Activated CD4-positive, alpha-beta T cell treated with anti-CD3 and anti-CD28 coated beads, Interleukin-2, amount 50 U/mL, for 1 hour (primary cell): ENCODE results near the gene ZFP36.
A peak's percentile ranks its signal among the peaks of the same experiment; 100 is the strongest.

Experiments
- DNase-seq: peaks from one replicate; pipeline ENCODE4 v3.0.0-alpha.2; 2020

The ZFP36 gene

DNA sequence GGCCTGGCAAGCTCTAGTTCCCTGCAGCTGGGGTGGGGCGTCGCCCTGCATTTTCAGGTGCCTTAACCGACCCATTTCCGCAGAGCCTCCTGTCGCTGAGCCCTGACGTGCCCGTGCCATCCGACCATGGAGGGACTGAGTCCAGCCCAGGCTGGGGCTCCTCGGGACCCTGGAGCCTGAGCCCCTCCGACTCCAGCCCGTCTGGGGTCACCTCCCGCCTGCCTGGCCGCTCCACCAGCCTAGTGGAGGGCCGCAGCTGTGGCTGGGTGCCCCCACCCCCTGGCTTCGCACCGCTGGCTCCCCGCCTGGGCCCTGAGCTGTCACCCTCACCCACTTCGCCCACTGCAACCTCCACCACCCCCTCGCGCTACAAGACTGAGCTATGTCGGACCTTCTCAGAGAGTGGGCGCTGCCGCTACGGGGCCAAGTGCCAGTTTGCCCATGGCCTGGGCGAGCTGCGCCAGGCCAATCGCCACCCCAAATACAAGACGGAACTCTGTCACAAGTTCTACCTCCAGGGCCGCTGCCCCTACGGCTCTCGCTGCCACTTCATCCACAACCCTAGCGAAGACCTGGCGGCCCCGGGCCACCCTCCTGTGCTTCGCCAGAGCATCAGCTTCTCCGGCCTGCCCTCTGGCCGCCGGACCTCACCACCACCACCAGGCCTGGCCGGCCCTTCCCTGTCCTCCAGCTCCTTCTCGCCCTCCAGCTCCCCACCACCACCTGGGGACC lies 1.2 kb downstream of the ZFP36 start:
- DNase-seq = peak; percentile 64

DNA sequence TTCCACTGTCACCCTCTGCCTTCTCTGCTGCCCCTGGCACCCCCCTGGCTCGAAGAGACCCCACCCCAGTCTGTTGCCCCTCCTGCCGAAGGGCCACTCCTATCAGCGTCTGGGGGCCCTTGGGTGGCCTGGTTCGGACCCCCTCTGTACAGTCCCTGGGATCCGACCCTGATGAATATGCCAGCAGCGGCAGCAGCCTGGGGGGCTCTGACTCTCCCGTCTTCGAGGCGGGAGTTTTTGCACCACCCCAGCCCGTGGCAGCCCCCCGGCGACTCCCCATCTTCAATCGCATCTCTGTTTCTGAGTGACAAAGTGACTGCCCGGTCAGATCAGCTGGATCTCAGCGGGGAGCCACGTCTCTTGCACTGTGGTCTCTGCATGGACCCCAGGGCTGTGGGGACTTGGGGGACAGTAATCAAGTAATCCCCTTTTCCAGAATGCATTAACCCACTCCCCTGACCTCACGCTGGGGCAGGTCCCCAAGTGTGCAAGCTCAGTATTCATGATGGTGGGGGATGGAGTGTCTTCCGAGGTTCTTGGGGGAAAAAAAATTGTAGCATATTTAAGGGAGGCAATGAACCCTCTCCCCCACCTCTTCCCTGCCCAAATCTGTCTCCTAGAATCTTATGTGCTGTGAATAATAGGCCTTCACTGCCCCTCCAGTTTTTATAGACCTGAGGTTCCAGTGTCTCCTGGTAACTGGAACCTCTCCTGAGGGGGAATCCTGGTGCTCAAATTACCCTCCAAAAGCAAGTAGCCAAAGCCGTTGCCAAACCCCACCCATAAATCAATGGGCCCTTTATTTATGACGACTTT lies 2.0 kb downstream of the ZFP36 start:
- peak; percentile 46 for DNase-seq

- peak; percentile 94 for DNase-seq
Observed at GRCh38 chr19:39409208-39410016, 2.8 kb downstream of the ZFP36 start.

GRCh38 chr19:39410017-39410830 lies 3.6 kb downstream of the ZFP36 start:
- peak; percentile 82 for DNase-seq

- no peak for DNase-seq
Observed at GRCh38 chr19:39410831-39411080, 4.1 kb downstream of the ZFP36 start.

DNA sequence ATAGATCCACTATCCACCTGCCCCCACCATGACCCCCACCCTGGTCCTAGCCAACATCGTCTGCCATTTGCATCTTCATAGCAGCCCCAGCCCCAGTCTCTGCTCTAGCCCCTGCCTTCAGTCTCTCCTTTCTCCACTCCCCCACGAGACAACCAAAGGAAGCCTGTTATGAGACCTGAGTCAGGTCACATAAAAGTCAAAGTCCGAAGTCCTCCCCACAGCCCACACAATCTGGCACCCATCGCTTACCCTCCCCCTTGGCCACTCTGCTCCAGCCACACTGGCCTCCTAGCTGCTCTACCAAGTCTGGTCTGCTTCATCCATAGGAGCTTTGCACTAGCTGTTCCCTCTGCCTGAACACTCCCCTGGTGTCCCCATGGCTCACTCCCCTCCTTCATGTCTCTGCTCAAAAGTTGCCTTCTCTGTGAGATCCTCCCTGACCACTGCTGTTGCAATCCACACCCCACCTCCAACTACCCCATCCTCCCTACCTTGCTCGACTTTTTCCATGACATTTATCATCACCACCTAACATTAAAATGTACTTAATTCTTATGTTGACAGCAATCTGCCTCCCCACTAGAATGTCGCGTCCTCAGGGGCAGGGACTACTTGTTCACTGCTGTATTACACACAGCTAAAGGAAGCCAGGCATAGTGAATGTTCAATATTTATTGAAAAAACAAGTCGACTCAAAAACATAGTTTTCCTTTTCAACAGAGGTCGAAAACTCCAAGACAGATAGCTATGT lies 4.6 kb downstream of the ZFP36 start:
- peak; percentile 49 for DNase-seq

DNA sequence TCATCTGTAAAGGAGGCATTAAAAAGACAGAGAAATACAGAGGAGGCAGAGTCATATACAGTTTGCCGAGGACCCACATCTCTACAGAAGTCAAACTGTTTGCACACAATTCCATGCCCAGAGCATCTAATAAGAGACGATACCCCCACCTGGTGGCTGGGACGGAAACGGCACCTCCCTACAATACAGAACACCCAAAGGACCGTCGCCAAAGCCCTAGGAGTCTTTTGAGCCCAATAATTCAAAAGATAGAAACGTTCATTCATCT lies 5.1 kb downstream of the ZFP36 start:
- DNase-seq = peak; percentile 93

GRCh38 chr19:39412100-39412866 lies 5.6 kb downstream of the ZFP36 start, which contains the start of gene PLEKHG2:
Gene PLEKHG2 (plus strand): TSS chr19:39412669. CDS start chr19:39414087, 1,418 bp downstream.
- DNase-seq = peak; percentile 97

- DNase-seq = no peak
Observed at GRCh38 chr19:39412867-39413271, 6.2 kb downstream of the ZFP36 start.

DNA sequence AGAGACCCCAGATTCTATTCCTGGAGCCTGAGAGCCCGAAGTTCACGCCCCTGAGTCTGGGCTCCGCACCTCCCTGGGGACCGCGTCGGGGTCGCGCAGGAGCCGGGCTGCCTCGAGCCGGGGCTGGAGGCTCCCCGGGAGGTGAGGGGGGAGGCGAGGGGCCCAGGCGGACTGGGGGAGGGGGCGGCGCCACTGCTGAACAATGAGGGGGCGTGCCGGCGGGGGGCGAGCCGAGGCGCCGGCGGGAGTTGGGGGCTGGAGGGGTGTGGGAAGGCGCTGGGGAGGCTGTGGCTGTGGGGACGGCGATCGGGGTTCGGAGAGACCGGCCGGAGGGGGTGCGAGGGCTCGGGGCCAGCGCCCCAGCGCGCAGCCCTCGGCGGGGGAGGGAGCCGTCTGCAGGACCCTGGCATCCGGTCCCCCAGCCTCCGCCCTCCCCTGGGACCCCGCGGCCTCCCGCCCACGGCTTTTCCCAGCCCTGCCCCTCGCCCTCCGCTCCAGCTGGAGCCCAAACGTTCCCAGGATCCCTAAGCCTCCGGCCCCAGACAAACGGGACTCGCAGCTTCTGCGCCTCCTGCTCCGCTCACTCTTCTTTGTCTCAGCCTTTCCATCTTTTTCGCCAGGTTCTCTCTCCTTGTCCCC lies 6.7 kb downstream of the ZFP36 start:
- peak; percentile 32 for DNase-seq

- no peak for DNase-seq
Observed at GRCh38 chr19:39413911-39414608, 7.4 kb downstream of the ZFP36 start.

GRCh38 chr19:39415111-39416046 lies 8.7 kb downstream of the ZFP36 start:
- no peak for DNase-seq

GRCh38 chr19:39416152-39417120 lies 9.8 kb downstream of the ZFP36 start:
- DNase-seq = no peak

DNA sequence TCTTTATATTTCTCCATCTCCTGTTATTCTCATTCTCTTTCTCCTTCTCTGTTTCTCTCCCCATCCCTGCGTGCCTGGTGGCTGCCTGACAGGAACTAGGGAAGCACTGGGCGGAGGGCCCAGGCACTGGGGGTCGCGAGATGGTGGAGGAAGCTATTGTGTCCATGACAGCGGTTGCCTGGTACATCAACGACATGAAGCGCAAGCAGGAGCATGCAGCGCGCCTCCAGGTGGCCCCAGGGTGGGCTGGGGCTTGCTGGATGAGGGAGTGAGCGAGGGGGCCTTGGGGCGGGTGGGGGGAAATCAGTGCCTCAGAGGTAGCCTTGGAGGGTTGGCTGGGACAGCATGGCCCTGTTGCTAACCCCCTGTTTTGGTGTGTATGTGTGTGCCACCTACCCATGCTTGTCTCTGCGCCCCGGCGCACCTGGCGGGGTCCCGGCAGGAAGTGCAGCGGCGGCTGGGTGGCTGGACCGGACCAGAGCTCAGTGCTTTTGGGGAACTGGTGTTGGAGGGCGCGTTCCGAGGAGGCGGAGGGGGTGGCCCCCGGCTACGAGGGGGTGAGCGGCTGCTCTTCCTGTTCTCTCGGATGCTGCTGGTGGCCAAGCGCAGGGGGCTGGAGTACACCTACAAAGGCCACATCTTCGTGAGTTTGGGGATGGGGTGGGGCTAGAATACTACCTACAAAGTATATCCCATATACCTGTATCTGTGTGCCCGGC lies 11.0 kb downstream of the ZFP36 start:
- DNase-seq = no peak

DNA sequence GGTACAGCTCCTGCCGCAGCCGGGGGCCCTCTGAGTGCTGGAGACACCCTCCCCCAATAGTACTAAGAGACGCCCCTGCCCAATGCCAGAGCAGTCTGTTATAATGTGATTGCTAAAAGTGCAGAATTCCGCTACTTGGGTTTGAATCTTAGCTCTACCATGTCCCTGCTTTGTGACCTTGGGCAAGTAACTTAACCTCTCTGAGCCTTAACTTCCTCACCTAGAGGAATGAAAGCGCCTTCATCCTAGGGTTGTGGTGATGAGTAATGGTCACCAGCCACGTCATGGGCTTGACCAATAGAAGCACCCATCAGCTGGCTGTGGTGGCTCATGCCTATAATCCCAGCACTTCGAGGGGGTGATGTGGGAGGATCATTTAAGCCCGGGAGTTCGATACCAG lies 12.4 kb downstream of the ZFP36 start:
- no peak for DNase-seq

DNA sequence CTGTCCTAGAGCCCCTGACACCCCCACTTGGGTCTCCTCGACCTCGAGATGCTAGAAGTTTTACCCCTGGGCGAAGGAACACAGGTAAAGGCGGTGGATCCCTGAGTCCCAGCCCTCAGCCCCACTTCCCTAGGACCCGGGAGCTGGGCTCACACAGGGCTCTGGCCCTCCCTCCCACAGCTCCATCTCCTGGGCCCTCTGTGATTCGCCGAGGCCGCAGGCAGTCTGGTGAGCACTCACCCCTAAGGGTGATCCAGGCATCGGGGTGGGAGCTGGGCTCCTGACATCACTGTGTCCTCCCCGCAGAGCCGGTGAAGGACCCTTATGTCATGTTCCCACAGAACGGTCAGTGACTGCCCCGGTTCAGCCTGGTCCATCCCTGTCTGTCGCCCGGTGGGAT lies 14.1 kb downstream of the ZFP36 start:
- no peak for DNase-seq

DNA sequence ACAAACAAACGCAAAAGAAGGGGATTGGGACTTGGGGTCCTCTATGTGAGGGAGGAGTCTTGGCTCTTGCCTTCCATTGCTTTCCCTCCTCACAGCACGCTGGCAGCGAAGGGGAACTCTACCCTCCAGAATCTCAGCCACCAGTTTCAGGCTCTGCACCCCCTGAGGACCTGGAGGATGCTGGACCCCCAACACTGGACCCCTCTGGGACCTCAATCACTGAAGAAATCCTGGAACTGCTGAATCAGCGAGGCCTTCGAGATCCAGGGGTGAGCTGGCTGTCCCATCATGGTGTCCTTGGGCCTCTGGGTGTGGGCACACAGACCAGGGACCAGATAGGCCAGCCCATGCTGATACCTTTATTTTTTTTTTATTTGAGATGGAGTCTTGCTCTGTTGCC lies 15.4 kb downstream of the ZFP36 start:
- no peak for DNase-seq
